SK-N-SH (cell line): Measurements from ENCODE around the gene KLK14. TPM values are rescaled to one million over a fixed set of nuclear protein-coding genes. Genes with fewer than 3 reads are reported as not detected.

Experiments
- CTCF ChIA-PET: fragments of 300-600, 350-600 bp; formaldehyde crosslinking; extraction: SDS; loops from one replicate; lab custom pipeline; 2021; lab: Yijun Ruan, JAX
- POLR2A ChIA-PET: fragments of 350-600 bp; sonication (Branson Sonifier 250); formaldehyde crosslinking; extraction: SDS; loops from one replicate; lab custom pipeline; 2020; ENCODE audit warnings: antibody characterized with exemption, inconsistent platforms; lab: Yijun Ruan, JAX
- DNase-seq: peaks from one replicate; pipeline ENCODE4 v3.0.0; 2012
- H2AFZ ChIP-seq: fragments of 200-600 bp; sonication (generic); 2 replicates; pipeline ENCODE4 v1.8.1; 2016; ENCODE audit warnings: antibody characterized with exemption, mild to moderate bottlenecking, low read depth
- H3F3A ChIP-seq: fragments of 200-600 bp; sonication (generic); replicated peaks from 2 replicates; pipeline ENCODE3; 2016; ENCODE audit warnings: antibody characterized with exemption, mild to moderate bottlenecking; ENCODE audit not compliant: insufficient read depth
- H3K27ac ChIP-seq, 2 experiments: fragments of 200-500 bp in 1 of 2; fragments of 200-600 bp in 1 of 2; sonication (Bioruptor generic) in 1 of 2; sonication (generic), shearing (Covaris generic) in 1 of 2; 2 replicates each; pipeline versions ENCODE4 v1.5.1 to v1.6.1; 2014 to 2016; ENCODE audit warnings: low read depth in 2 of 2, inconsistent platforms in 1 of 2, low read length in 1 of 2, mild to moderate bottlenecking in 1 of 2, mixed read lengths in 1 of 2
- H3K27me3 ChIP-seq: fragments of 200-600 bp; sonication (generic), shearing (Covaris generic); 2 replicates; pipeline ENCODE4 v1.6.1; 2016; ENCODE audit warnings: mixed run types; ENCODE audit not compliant: insufficient read depth
- H3K36me3 ChIP-seq, 2 experiments: fragments of 200-500 bp in 1 of 2; fragments of 200-600 bp in 1 of 2; sonication (Bioruptor generic) in 1 of 2; sonication (generic) in 1 of 2; replicated peaks in 1 of 2; 2 replicates each; pipeline versions ENCODE3 to v1.5.1; 2014 to 2016; ENCODE audit warnings: low read length in 1 of 2, mild to moderate bottlenecking in 1 of 2; ENCODE audit not compliant: insufficient read depth in 2 of 2, control insufficient read depth in 1 of 2
- H3K4me1 ChIP-seq, 2 experiments: fragments of 200-500 bp in 1 of 2; fragments of 200-600 bp in 1 of 2; sonication (Bioruptor generic) in 1 of 2; sonication (generic), shearing (Covaris generic) in 1 of 2; 2 replicates each; pipeline versions ENCODE4 v1.5.1 to v1.6.1; 2014 to 2016; ENCODE audit warnings: low read depth in 1 of 2, low read length in 1 of 2, mixed run types in 1 of 2; ENCODE audit not compliant: insufficient read depth in 2 of 2, control insufficient read depth in 1 of 2
- H3K4me2 ChIP-seq: fragments of 200-600 bp; sonication (generic), shearing (Covaris generic); 2 replicates; pipeline ENCODE4 v1.6.1; 2017; ENCODE audit warnings: mixed run types
- H3K4me3 ChIP-seq, 2 experiments: fragments of 200-500 bp in 1 of 2; fragments of 200-600 bp in 1 of 2; sonication (Bioruptor generic) in 1 of 2; sonication (generic), shearing (Covaris generic) in 1 of 2; 2 replicates each; pipeline versions ENCODE4 v1.5.1 to v1.8.1; 2014 to 2016; ENCODE audit warnings: low read depth in 2 of 2, inconsistent platforms in 1 of 2, low read length in 1 of 2, mild to moderate bottlenecking in 1 of 2, mixed read lengths in 1 of 2, moderate library complexity in 1 of 2
- H3K79me2 ChIP-seq: fragments of 200-600 bp; sonication (generic); 2 replicates; pipeline ENCODE4 v1.8.1; 2017; ENCODE audit warnings: mild to moderate bottlenecking; ENCODE audit not compliant: insufficient read depth
- H3K9ac ChIP-seq: fragments of 200-600 bp; sonication (generic); 2 replicates; pipeline ENCODE4 v1.6.1; 2017; ENCODE audit warnings: mixed run types
- H3K9me2 ChIP-seq: fragments of 200-600 bp; sonication (generic); 2 replicates; pipeline ENCODE4 v1.6.1; 2017; ENCODE audit warnings: mixed run types
- H3K9me3 ChIP-seq: fragments of 200-600 bp; sonication (generic); 2 replicates; pipeline ENCODE4 v1.6.1; 2017; ENCODE audit warnings: mixed run types, mild to moderate bottlenecking, moderate library complexity
- H4K20me1 ChIP-seq: fragments of 200-600 bp; sonication (generic); 2 replicates; pipeline ENCODE4 v1.6.1; 2017; ENCODE audit warnings: mild to moderate bottlenecking, mixed run types; ENCODE audit not compliant: insufficient read depth
- ELF1 ChIP-seq: IDR thresholded peaks from 2 replicates; pipeline ENCODE4 v1.4.0; 2012
- EP300 ChIP-seq, 2 experiments: IDR thresholded peaks; 2 replicates each; pipeline versions ENCODE4 v1.4.0 to v1.6.1; 2012; ENCODE audit warnings: borderline replicate concordance in 1 of 2, low read depth in 1 of 2, low read length in 1 of 2
- EZH2phosphoT487 ChIP-seq: fragments of 200-600 bp; sonication (generic); IDR thresholded peaks from 2 replicates; pipeline ENCODE4 v1.6.1; 2017; ENCODE audit warnings: low read depth, mixed run types, mild to moderate bottlenecking, antibody characterized with exemption, moderate library complexity, borderline replicate concordance
- FOSL2 ChIP-seq: IDR thresholded peaks from 2 replicates; pipeline ENCODE4 v1.4.0; 2012; ENCODE audit warnings: low read depth, mild to moderate bottlenecking, moderate library complexity, borderline replicate concordance
- MEF2A ChIP-seq: IDR thresholded peaks from 2 replicates; pipeline ENCODE4 v1.4.0; 2012; ENCODE audit warnings: low read depth, borderline replicate concordance
- MXI1 ChIP-seq: IDR thresholded peaks from 2 replicates; pipeline ENCODE4 v1.6.1; 2012; ENCODE audit warnings: mild to moderate bottlenecking, low read depth, low read length, improper control_type of control experiment
- NRF1 ChIP-seq: IDR thresholded peaks from 2 replicates; pipeline ENCODE4 v1.6.1; 2012; ENCODE audit warnings: low read depth, mild to moderate bottlenecking, low read length
- RAD21 ChIP-seq: IDR thresholded peaks from 2 replicates; pipeline ENCODE4 v1.6.1; 2012; ENCODE audit warnings: mild to moderate bottlenecking, low read length
- RXRA ChIP-seq: IDR thresholded peaks from 2 replicates; pipeline ENCODE4 v1.4.0; 2012; ENCODE audit warnings: low read depth, mild to moderate bottlenecking, borderline replicate concordance
- SIN3A ChIP-seq: IDR thresholded peaks from 2 replicates; pipeline ENCODE4 v1.6.1; 2012; ENCODE audit warnings: low read depth, mild to moderate bottlenecking, low read length, moderate library complexity, borderline replicate concordance
- SMC3 ChIP-seq: IDR thresholded peaks from 2 replicates; pipeline ENCODE4 v1.6.1; 2012; ENCODE audit warnings: low read depth, low read length, improper control_type of control experiment
- TCF12 ChIP-seq: IDR thresholded peaks from 2 replicates; pipeline ENCODE4 v1.4.0; 2012
- TEAD4 ChIP-seq: IDR thresholded peaks from 2 replicates; pipeline ENCODE4 v1.4.0; 2012; ENCODE audit warnings: mild to moderate bottlenecking, borderline replicate concordance; ENCODE audit not compliant: insufficient read depth
- USF1 ChIP-seq: IDR thresholded peaks from 2 replicates; pipeline ENCODE4 v1.4.0; 2012; ENCODE audit warnings: low read depth, borderline replicate concordance
- YY1 ChIP-seq: IDR thresholded peaks from 2 replicates; pipeline ENCODE4 v1.4.0; 2012; ENCODE audit warnings: low read depth, mild to moderate bottlenecking
- WGBS: methylation state at CpG from one replicate; pipeline ENCODE4 v1.1.6; 2017; ENCODE audit warnings: low lambda C conversion rate; 5-methylcytosine and 5-hydroxymethylcytosine counted together
- polyA plus RNA-seq, 3 experiments: library from polyadenylated mRNA; depleted of rRNA; stranded (reverse); fragments of >200 nt; gene quantifications; 2 replicates each; pipeline ENCODE4 v1.2.3, GENCODE V29; 2012
- TF ChIP-seq, protein P1 (sequence below): IDR thresholded peaks from 2 replicates; pipeline ENCODE4; 2012
- TF ChIP-seq, protein P2 (sequence below): fragments of 150-350 bp; IDR thresholded peaks from 2 replicates; pipeline ENCODE4 v1.6.1; 2016; ENCODE audit warnings: mild to moderate bottlenecking, low read depth, low read length
- TF ChIP-seq, protein P3 (sequence below): IDR thresholded peaks from 2 replicates; pipeline ENCODE4 v1.6.1; 2012; ENCODE audit warnings: mild to moderate bottlenecking, low read depth, low read length, moderate library complexity

Gene KLK14
- polyA plus RNA-seq, 1 of the 3 experiments (the other 2 are of a cell fraction), result 0.26 TPM

GRCh38 chr19:51075998-51076397 lies 6.7 kb downstream of the KLK14 start (continued):
- no peak for TF ChIP-seq NRF1
- TF ChIP-seq, protein P1, sequence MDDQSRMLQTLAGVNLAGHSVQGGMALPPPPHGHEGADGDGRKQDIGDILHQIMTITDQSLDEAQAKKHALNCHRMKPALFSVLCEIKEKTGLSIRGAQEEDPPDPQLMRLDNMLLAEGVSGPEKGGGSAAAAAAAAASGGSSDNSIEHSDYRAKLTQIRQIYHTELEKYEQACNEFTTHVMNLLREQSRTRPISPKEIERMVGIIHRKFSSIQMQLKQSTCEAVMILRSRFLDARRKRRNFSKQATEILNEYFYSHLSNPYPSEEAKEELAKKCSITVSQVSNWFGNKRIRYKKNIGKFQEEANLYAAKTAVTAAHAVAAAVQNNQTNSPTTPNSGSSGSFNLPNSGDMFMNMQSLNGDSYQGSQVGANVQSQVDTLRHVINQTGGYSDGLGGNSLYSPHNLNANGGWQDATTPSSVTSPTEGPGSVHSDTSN, result no peak

DNA sequence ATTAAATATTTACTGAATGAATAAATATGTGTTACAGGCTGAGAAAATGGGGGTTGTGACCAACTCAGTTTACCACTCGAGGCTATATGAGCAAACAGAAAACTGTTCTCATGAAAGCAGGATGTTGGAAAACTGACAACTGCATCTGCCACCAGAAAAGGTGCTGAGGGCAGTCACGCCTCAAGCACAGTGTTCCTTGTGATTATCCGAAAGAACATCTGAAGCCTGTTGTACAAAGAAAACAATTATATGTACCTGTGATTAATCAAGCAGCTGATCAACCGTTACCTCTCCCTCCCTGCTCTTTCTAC lies 11.6 kb downstream of the KLK14 start:
- Histone ChIP-seq H3K36me3 (no peaks in the 10 kb centered on the region), H3K4me1 (no peaks in the 10 kb centered on the region), H3K4me2 (no peak overlapping the region), H3K27me3 (peaks cover 38% of the 10 kb centered on the region; the same call in 1 of the 2 replicates), H3K27ac (no peak overlapping the region), H2AFZ (no peak overlapping the region), H3K9ac (no peak overlapping the region), H3K79me2 (no peaks in the 10 kb centered on the region), H4K20me1 (no peaks in the 10 kb centered on the region), H3K4me3 (no peak overlapping the region), H3K9me2 (no peaks in the 10 kb centered on the region), H3F3A (no peaks in the 10 kb centered on the region), H3K9me3 (0 out of 2 replicates have a peak, but pooled peaks cover 5% of the 10 kb centered on the region)
- TF ChIP-seq EP300 (IDR thresholded peaks at IDR 0.05; ENCODE audit: borderline replicate concordance in 1 of 2, low read depth in 1 of 2, low read length in 1 of 2) (no peak), SIN3A (no peak), SMC3 (no peak), ELF1 (no peak), FOSL2 (no peak), RXRA (no peak), USF1 (no peak), MXI1 (no peak), YY1 (no peak), TEAD4 (no peak), RAD21 (no peak), EZH2phosphoT487 (no peak), TCF12 (no peak), MEF2A (no peak)
- TF ChIP-seq, protein P1, result no peak
- TF ChIP-seq, protein P2, sequence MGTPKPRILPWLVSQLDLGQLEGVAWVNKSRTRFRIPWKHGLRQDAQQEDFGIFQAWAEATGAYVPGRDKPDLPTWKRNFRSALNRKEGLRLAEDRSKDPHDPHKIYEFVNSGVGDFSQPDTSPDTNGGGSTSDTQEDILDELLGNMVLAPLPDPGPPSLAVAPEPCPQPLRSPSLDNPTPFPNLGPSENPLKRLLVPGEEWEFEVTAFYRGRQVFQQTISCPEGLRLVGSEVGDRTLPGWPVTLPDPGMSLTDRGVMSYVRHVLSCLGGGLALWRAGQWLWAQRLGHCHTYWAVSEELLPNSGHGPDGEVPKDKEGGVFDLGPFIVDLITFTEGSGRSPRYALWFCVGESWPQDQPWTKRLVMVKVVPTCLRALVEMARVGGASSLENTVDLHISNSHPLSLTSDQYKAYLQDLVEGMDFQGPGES, result no peak
- TF ChIP-seq, protein P3, sequence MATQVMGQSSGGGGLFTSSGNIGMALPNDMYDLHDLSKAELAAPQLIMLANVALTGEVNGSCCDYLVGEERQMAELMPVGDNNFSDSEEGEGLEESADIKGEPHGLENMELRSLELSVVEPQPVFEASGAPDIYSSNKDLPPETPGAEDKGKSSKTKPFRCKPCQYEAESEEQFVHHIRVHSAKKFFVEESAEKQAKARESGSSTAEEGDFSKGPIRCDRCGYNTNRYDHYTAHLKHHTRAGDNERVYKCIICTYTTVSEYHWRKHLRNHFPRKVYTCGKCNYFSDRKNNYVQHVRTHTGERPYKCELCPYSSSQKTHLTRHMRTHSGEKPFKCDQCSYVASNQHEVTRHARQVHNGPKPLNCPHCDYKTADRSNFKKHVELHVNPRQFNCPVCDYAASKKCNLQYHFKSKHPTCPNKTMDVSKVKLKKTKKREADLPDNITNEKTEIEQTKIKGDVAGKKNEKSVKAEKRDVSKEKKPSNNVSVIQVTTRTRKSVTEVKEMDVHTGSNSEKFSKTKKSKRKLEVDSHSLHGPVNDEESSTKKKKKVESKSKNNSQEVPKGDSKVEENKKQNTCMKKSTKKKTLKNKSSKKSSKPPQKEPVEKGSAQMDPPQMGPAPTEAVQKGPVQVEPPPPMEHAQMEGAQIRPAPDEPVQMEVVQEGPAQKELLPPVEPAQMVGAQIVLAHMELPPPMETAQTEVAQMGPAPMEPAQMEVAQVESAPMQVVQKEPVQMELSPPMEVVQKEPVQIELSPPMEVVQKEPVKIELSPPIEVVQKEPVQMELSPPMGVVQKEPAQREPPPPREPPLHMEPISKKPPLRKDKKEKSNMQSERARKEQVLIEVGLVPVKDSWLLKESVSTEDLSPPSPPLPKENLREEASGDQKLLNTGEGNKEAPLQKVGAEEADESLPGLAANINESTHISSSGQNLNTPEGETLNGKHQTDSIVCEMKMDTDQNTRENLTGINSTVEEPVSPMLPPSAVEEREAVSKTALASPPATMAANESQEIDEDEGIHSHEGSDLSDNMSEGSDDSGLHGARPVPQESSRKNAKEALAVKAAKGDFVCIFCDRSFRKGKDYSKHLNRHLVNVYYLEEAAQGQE, result no peak
- ChIA-PET CTCF (no interaction called here), POLR2A (no interaction called here)
- 6% methylated on average over 4 of the region's 4 CpGs for WGBS
- DNase-seq, result no peak
